G401.6 (cell line): ENCODE data around the gene MMRN1.
A peak's percentile ranks its signal among the peaks of the same experiment; 100 is the strongest.

ENCODE experiments used
- FAIRE-seq: peaks from 2 replicates; lab custom pipeline; 2012; peaks lifted over from hg19 to GRCh38; lab: Jason Lieb, UNC

MMRN1 gene

DNA sequence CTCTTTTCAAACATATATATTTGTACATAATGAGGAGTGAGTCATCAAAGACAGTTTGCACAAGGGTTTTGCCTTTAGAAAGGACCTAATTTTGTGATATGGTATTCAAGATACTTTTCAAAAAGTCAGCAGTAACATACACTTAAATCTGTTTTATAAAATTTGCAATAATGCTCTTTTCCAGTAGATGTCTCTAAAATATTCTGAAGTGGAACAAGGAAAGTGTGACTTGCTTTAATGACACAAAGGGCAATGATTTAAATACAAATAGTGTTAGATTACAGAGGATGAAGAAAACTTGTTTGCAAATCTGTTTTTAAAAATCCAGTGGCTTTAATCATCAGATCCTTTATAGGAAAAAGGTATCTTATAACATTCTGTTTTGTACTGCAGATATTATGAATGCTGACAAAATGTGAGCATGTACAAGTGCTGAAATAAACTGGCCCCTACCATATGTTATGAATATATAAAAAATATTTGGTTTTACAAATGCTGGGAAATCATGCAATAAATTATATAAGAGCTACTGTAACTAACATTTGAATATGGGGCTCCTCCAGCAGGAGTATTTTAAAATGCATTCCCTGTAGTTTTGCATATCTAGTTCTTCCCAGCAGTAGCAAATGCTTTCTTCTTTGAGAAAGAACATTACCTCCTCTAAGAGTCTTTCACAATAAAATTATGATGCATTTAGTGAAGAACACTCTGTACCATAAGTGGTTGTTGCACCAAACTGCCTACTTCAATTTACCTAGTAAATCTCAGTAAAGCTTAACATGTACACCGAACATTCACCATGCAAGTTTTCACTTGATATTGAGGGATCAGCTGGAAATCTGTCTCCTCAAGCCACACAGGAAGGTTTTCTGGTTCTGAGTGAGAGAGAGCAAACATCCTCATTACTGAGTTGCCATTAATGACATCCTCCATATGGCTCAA is 20.2 kb downstream of the MMRN1 start:
- peak; percentile 94 for FAIRE-seq

GRCh38 chr4:89915937-89916336 is 21.3 kb downstream of the MMRN1 start:
- no peak for FAIRE-seq

DNA sequence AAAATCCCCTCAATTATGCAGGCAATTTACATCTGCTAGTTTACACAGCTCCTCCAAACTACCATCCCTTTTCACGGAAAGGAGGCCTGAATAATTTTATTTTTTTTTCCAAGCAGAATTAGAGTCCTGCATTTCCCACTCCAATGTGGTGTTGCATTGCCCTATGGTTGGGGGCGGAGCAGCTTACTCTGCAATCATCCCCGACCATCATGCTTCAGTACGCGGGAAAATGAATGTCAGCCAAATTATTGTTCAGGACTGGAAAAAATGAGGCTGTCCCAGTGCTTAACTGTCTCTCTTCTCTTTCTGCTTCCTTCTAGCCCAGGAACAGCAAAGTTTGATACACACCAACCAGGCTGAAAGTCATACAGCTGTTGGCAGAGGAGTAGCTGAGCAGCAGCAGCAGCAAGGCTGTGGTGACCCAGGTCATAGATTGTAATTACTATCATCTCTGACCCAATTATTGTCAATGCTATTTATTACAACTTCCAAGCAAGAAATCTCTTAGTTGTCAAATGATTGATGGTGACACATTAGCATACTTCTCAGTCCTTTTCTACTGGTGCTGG is 28.3 kb downstream of the MMRN1 start:
- FAIRE-seq: no peak

GRCh38 chr4:89928838-89929237 is 34.2 kb downstream of the MMRN1 start:
- FAIRE-seq: no peak

GRCh38 chr4:89929425-89930159 is 34.9 kb downstream of the MMRN1 start:
- no peak for FAIRE-seq

DNA sequence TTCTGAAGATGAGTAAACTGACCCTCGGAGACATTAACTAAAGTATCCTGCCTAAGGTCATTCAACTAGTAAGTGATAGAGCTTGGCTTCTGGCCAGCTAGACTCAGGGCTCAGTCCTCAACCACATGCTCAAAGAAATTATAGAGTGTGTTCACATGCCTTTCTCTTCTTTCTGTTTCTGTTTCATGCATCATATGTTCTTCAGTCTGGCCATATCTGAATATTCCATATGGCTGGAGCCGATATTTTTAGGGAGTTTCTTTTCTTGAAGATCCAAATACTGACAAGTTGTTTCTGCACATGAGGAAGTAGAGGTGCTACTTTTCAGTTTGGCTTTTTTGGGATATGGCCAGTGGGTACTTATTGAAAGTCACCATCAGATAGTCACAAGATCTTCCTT is 44.9 kb downstream of the MMRN1 start:
- no peak for FAIRE-seq

GRCh38 chr4:89939994-89940393 is 45.3 kb downstream of the MMRN1 start:
- peak; percentile 50 for FAIRE-seq

GRCh38 chr4:89942811-89943210 is 48.2 kb downstream of the MMRN1 start:
- FAIRE-seq: no peak

DNA sequence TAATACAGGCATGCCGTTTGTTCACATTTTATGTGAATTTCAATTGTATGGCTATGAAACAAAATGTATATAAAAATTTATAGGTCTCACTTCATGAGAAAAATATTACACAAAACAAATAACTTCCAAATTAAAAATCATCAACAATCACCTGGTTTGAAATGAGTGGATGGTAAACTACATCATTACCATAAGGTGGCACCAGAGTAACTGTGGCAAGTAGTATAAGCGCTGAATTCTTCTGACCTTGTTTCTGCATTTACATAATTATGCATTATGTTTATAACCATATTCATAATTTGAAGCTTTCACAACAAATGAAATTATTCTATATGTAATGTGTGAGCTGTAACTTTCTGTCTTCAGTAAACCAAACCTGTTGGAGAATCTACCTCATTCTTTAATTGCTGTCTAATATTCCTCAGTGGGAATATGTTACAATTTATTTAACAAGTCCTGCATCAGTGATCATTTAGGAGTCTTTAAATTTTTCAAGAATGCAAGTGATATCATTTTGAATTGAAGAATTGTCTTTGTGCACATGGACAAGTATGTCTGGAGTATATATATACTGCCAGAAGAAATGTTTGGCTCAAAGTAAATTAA is 55.2 kb downstream of the MMRN1 start:
- FAIRE-seq: no peak

DNA sequence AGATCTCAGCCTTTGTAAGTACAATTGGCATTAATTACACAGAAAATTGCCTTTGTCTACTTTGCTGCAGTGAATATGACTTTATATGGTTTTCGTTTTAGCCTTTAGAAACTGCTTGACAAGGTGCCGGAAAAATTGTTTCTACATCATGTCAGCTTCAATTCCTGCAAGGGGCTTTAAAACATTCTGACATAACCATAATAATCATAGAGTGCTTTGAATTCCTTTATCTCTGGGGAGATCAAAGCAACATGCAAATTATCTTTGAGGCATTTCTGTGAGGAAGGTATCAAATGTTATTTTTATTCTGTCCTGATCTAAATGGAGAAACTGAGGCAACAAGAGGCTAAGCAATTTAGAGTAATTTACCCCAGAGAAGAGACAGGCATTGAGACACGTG is 57.8 kb downstream of the MMRN1 start:
- FAIRE-seq: no peak

DNA sequence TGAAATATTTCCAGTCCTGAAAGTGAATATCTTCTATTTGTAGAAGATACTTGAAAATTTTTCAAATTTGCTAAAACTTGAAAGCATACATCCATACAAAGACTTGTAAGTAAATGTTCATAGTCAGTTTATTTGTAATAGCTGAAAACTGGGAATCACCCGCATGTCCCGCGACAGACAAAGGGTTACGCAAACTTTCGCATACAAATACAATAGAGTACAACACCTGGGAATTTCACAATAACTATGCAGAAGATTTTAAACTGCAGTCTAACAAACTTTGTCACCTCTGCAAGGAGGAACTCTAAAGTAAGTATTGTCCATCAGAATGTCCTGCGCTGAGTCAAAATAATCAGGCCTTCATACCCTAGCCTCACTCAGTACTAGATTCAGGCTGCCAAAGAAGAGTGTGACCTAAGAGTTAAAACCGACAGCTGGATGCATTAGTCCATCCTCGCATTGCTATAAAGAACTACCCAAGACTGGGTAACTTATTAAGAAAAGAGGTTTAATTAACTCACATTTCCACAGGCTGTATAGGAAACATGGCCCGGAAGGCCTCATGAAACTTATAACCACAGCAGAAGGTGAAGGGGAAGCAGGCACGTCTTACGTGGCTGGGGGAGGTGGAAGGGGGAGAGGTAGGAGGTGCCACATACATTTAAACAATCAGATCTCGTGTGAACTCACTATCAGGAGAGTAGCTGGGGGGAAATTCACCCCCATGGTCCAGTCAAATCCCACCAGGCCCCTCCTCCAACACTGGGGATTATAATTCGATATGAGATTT is 60.4 kb downstream of the MMRN1 start:
- no peak for FAIRE-seq

- FAIRE-seq: peak; percentile 87
Observed at GRCh38 chr4:89957046-89957926, 62.6 kb downstream of the MMRN1 start.

- no peak for FAIRE-seq
Observed at GRCh38 chr4:89981789-89982334, 87.2 kb downstream of the MMRN1 start.

- no peak for FAIRE-seq
Observed at GRCh38 chr4:89988268-89988667, 93.6 kb downstream of the MMRN1 start.

DNA sequence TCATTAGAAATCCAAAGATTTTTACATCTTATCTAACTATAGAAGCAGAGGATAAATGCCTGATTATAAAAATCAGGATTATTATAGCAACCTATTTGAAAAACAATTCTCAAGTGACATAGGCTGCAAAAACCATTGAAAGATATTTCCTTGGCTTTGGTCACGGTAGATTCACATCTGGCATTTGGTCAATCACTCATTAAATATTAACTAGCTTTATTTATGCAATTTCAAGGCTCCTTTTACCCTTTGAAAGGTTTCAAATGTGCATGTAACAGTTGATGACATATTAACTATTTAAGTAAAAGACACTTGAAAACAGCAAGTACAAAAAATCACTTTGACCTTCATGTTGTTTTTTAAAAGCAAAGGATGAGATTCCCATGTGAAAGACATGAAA is 98.1 kb downstream of the MMRN1 start:
- FAIRE-seq: peak; percentile 37

DNA sequence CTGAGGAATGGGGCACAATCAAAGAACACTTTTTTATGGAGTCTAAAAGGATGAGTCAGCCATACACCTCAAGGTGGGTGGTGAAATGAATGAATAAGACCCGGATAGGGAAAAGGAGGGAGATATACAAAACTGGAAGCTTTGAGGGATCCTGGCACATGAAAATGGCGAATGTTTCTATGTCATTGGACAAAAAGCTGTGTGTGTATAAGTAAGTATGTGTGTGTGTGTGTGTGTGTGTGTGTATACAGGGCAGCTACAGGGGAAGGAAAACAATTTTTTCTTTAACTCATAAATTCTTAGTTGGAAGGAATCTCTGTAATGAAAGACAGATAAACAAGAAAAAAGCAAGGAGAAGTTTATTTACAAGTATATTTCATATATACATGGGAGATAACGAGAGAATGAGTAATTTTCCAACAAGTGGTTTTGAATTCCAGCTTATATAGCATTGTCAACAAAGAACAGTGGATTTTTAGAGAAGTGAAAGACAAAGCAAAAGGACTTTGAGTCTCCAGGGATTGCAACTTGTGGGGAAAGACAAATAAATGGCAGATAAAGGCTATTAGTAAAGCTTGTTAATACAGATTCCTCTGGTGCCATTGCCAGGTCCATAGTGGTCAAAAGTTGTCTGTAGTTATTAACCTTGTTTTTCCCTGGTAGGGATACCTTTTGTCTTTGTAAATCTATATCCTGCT is 99.7 kb downstream of the MMRN1 start:
- FAIRE-seq: no peak

DNA sequence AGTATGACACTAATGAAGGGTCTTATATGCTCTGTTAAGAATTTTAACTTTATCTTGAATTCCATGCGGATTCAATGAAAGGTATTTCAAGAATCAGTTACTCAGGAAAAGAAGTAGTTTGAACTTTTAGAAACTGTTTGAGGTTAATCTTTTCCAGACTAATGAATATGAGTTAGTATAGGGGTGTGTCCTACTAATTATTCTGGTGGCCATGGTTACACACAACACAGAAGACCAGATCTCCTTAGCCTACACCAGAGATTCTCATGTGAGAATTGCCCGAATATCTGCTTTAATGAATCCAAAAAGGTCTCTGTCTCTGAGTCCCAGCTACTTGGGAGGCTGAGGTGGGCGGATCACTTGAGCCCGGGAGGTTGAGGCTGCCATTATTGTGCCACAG is 100.4 kb downstream of the MMRN1 start:
- FAIRE-seq: no peak

DNA sequence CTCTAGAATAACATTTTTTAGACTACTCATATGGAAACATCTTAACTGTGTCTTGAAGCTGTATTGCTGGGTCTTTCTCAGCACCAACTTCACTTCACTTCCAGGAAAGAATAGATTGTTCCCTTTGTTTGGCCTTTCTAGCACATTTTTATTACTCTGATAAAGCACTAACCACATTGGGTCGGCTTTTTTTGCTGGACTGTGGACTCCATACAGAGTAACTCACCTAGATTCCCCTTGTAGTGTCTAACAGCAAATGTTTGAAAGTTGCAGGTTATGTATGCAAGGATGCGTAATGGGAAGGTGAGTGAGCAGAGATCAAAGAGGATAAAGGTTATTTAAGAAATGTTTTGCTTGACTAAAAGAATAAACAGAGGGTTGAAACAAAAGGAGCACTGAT is 101.2 kb downstream of the MMRN1 start:
- no peak for FAIRE-seq

DNA sequence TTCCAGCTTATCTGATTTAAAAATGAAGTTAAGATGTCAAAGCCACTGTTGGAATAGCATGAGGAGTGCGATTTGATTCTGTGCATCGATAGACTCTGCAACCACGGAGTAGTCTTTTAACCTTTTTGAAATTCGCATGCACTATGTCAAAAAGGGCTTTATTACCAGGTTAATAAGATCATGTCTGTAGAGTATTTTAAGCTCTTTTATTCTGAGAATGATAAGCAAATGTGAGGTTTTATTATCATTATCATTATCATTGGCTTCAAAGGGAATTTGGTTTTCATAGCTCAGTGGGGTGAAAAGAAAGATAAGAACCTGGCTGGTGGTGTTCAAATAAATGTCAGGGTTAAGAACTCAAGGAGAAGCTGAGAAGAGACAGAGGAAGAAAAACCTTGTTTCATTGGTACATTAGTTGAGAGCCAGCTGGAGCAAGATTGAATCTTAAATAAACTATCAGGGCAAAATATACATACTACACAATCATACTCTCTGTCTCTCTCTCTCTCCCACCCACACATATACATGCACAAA is 102.6 kb downstream of the MMRN1 start:
- no peak for FAIRE-seq
